Vagina (tissue), 2 donors: ENCODE results near the gene TNFSF15.

Source experiments
- CTCF ChIP-seq, 3 experiments: fragments of 450-650 bp in 2 of 3; fragments of 200-600 bp in 1 of 3; sonication (generic) in 1 of 3; IDR thresholded peaks; one replicate each; pipeline ENCODE4 v1.5.1; 2017 to 2019; ENCODE audit warnings: antibody characterized with exemption in 3 of 3, mild to moderate bottlenecking in 2 of 3, moderate library complexity in 2 of 3
- POLR2A ChIP-seq, 2 donors: fragments of 450-650 bp; IDR thresholded peaks; one replicate each; pipeline ENCODE4 v1.6.1; 2017; ENCODE audit warnings: antibody characterized with exemption in 2 of 2, mild to moderate bottlenecking in 2 of 2, moderate library complexity in 2 of 2
- POLR2AphosphoS5 ChIP-seq, 2 donors: sonication (generic); formaldehyde crosslinking; IDR thresholded peaks; one replicate each; pipeline ENCODE4 v1.9.0; 2017; ENCODE audit warnings: antibody characterized with exemption in 2 of 2, mild to moderate bottlenecking in 2 of 2, low read depth in 1 of 2; ENCODE audit not compliant: insufficient read depth in 1 of 2

DNA sequence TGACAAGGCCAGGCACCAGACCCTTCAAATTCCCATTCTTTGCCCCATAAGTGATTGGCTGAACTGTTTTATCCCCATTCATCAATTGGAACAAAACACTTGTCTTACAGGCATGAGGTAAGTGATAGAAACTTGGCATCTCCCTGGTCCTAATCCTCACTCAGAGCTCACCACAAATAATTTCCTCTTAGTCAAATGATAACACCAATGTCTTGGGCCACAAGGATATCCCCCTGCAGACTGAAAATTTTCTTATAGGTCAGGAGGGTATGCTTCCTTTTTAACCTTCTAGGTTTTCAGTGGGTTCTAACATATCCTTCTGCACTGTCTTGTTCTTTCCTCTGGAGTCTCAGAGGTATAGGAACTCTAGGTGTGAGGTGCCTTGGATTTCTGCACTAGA, 14.5 kb downstream of the TNFSF15 start:
- TF ChIP-seq POLR2A (IDR thresholded peaks at IDR 0.05) (no peak), POLR2AphosphoS5 (IDR thresholded peaks at IDR 0.05; ENCODE audit: insufficient read depth in 1 of 2, low read depth in 1 of 2) (no peak), CTCF (IDR thresholded peaks at IDR 0.05) (no peak)
